ENCODE measurements around the gene ITGB1BP2.
"Not testable (repeated sequence)": the region's sequence is repeated elsewhere in the genome, so short reads cannot be mapped to it uniquely, and the experiment has no call there.

The ITGB1BP2 gene

DNA sequence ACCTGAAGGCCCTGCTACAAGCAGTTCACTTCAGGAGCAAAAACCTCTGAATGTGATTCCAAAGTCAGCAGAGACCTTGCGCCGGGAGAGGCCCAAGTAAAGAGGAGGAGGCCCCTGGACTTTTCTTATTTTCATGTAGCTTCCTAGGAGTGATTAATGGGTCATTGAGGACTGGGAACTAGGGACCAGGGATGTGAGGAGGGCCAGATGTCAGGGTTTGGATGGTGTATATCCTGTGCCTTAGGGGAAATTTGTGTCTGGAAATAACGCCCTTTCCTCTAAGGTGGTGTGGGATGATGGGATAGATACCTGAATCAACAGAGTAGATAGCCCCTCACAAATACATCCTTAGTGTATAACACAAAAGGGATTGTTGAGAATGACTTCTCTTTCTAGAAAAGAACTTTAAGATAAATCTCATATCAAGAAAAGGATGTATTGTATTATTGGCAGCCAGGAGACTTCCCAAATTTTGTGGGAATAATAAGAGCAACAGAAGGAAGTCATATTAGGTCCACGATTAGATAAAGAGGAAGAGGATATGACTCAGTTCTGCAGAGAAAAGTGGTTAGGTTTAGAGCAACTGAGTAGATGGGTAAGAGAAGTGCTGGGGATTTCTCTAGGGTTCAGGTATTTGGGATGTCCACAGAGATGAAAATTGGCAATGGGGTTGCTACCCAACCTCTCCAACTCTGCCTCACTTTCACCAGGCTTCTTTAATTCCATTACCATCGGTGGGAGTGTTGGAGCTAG lies 1.1 kb downstream of the ITGB1BP2 start:
- DNase-seq (ENCODE audit: low read depth): no peak

DNA sequence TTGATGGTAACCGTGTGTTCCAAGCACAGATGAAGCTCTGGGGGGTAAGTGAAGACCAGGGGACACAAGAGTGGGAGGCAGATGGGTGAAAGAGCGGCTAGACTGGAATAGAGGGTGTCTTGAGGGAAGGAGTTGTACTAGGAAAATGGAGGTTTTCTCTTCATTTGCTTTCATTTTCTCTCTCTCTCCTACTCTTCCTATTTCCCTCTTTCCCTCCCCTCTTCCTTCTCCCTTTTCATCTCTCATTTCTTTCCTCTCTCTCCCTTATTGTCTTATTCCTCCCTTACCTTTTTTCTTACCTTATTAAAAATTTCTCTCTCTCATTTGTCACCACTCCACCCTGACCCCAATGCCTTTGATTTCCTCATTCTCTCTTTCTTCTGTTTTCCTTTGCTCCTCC lies 3.0 kb downstream of the ITGB1BP2 start:
- DNase-seq (ENCODE audit: low read depth): no peak

DNA sequence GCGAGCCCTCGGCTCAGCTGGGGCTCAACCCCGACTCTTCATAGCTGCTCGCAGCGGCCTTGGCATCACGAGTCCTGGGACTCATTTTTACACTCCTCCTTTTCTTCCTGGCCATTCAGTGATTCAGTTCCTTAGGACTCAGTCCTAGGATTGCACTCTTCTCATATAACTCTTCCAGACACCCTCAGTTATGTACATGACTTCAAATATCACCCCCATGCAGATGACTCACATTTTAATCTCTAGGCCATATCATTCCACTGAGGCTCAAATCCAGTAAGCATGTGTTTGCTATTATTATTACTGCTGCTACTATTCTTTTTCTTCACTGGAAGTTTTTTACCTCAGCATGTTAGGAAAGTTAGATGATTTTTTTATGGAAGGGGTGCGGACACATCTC lies 14.4 kb downstream of the ITGB1BP2 start:
- DNase-seq (ENCODE audit: low read depth): no peak

DNA sequence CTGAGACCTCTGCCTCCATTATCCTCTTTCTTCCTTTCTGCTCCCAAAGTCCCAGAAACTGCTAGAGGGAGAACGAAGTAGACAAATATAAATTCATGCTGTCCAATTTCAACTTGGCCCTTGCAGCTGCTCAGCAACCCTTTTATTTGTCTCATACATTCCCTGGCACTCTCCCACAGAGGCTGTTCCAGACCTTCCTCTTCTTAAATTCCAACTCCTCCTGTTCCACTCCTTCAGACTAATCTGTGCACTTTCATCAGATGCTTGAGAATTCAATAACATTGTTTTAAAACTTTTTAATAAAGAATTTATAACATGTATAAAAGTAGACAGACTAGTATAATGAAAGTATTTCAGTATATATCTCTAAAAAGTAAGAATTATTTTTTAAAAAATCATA lies 15.4 kb downstream of the ITGB1BP2 start:
- DNase-seq (ENCODE audit: low read depth): not testable (repeated sequence)

DNA sequence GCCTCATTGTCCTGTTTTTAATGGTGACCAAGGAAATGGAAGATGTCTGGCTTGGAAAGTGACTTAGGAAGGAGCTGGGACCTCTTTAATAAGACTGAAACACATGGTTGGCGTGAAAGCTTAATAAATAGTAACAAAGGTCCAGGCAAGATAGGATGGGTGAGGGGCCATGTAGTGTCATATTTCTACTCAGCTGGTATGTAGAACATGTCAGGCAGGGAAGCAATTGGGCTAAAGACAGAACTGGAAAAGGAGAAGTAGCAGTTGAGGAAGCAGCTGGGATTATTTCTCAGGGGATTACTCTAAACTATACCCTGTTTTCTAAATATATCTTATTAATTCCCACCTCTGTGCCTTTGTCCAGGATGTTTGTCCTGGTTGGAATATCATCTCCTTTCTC lies 18.6 kb downstream of the ITGB1BP2 start:
- DNase-seq (ENCODE audit: low read depth): no peak

DNA sequence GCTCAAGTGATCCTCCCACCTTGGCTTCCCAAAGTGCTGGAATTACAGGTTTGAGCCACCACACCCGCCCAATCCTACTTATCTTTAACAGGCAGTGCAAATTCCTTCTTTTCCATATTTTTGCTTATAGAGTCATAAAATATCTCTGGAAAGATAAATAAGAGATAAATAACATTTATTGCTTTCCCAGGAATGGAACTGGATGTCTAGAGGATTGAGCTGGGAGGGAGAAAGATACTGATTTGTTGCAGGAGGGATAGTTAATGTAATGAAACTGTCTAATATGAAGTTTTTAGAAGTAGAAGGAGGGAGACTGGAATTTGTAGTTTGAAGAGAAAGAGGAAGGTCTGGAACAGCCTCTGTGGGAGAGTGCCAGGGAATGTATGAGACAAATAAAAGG lies 20.2 kb downstream of the ITGB1BP2 start:
- no peak for DNase-seq (ENCODE audit: low read depth)

DNA sequence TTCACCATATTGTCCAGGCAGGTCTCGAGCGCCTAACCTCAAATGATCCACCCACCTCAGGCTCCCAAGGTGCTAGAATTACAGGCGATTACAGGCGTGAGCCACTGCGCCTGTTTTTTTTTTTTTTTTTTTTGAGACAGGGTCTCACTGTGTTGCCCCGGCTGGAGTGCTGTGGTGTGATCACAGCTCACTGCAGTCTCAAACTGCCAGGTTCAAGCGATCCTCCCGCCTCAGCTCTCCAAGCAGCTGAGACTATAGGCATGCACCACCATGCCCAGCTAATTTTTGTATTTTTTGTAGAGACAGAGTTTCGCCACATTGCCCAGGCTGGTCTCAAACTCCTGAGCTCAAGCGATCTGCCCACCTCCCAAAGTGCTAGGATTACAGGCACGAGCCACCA lies 22.9 kb downstream of the ITGB1BP2 start:
- not testable (repeated sequence) for DNase-seq (ENCODE audit: low read depth)

DNA sequence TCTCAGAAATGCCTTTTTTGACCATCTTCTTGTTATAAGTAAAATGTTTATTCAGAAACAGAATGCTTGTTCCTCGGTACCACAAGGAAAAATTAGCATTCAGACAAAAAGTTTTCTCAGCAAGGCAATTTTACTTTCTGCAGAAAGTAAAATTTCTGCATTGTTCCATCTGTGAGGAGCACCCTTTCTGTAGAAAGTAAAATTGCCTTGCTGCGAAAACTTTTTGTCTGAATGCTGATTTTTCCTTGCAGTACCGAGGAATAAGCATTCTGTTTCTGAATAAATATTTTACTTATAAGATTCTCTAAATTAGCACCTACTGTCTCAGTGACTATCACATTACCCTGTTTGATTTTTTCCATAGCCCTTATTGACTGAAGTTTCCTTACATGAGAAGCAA lies 24.8 kb downstream of the ITGB1BP2 start:
- no peak for DNase-seq (ENCODE audit: low read depth)

DNA sequence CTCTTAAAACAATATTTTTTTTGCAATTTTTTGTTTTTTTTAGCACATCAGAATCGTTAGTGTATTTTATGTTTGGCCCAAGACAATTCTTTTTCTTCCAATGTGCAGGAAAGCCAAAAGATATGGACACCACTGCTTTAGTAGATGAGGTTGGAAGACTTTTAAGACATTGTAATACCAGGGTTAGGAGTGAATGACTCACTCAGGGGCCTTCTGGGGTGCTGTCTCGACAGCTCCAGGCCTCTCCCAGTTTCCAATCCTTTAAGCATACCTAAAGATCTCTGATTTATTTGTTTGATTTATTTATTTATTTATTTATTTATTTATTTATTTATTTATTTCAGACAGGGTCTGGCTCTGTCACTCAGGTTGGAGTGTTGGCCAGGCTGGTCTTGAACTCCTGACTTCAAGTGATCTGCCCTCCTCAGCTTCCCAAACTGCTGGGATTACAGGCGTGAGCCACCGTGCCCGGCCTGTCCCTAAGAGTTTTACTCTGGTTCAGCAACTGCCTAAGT lies 47.7 kb downstream of the ITGB1BP2 start:
- DNase-seq (ENCODE audit: low read depth): not testable (repeated sequence)

DNA sequence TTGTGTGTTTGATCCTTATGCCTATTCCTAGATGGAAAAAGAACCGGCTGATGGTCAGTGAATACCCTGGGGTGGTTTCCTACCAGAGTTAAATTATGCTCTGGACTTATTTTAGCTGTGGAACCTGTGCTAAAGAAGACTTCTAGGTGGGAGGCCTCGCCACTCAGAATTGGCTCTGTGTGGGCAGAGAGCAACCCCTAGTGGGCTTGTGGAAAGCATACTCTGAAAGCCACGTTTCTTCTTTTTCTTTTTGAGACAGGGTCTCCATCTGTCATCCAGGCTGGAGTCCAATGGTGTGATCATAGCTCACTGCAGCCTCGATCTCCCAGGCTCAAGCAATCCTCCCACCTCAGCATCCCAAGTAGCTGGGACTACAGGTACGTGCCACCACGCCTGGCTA lies 48.3 kb downstream of the ITGB1BP2 start:
- DNase-seq (ENCODE audit: low read depth): not testable (repeated sequence)

DNA sequence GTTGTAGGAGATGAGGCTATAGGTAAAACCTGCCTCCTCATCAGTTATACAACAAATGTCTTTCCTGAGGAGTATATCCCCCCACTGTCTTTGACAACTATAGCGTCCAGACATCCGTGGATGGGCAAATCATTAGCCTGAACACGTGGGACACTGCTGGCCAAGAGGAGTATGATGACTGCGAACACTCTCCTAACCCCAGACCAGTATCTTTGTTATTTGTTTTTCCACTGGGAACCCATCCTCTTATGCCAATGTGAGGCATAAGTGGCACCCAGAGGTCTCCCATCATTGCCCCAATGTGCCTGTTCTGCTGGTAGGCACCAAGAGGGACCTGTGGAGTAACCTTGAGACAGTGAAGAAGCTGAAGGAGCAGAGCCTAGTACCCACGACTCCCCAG lies 50.9 kb downstream of the ITGB1BP2 start:
- not testable (repeated sequence) for DNase-seq (ENCODE audit: low read depth)

Data from HS-27A (cell line).